HCT116 (cell line): Measurements from ENCODE around the gene MAPK8. TPM values are rescaled to one million over a fixed set of nuclear protein-coding genes. Genes with fewer than 3 reads are reported as not detected.

Experiments
- ATAC-seq: fragments of 200-7000 bp; cut with Tn5 transposase; 2 replicates; pipeline ENCODE4 v1.9.1; 2020; ENCODE audit warnings: mild to moderate bottlenecking, moderate library complexity
- BruUV-seq: library from RNA; stranded (reverse); fragments of 400-500 nt; replicated peaks from 2 replicates; lab custom pipeline; 2021; lab: Mats Ljungman, UMichigan
- CTCF ChIA-PET: fragments of 300-600 bp; sonication (Branson Sonifier 250); formaldehyde crosslinking; loops from one replicate; lab custom pipeline; 2021; ENCODE audit warnings: antibody characterized with exemption; lab: Charles Lee
- POLR2A ChIA-PET: fragments of 300-600, 350-600 bp; sonication (Branson Sonifier 250); formaldehyde crosslinking; loops from one replicate; lab custom pipeline; 2021; ENCODE audit warnings: antibody characterized with exemption; lab: Charles Lee
- RAD21 ChIA-PET, 2 experiments: fragments of 300-600 bp; sonication (Branson Sonifier 250); formaldehyde crosslinking; loops; one replicate each; lab custom pipeline; 2023; ENCODE audit warnings: low total read pairs in 2 of 2; ENCODE audit not compliant: uncharacterized antibody in 2 of 2, unreplicated experiment in 2 of 2, low non-redundant PET in 1 of 2; lab: Charles Lee
- DNase-seq: peaks from one replicate; pipeline ENCODE4 v3.0.0-alpha.2; 2010; ENCODE audit warnings: low read depth, low spot score
- H2AFZ ChIP-seq: fragments of 200-600 bp; shearing (Covaris generic), sonication (generic); 2 replicates; pipeline ENCODE4 v1.6.1; 2017; ENCODE audit warnings: low read depth, mixed run types, mixed read lengths, antibody characterized with exemption, low read length; ENCODE audit not compliant: poor library complexity, severe bottlenecking
- H3K27ac ChIP-seq: 2 replicates; pipeline ENCODE4 v1.5.1; 2012; ENCODE audit warnings: low read depth, low read length
- H3K27me3 ChIP-seq: fragments of 200-600 bp; sonication (generic); 2 replicates; pipeline ENCODE4 v1.6.1; 2016; ENCODE audit warnings: mixed run types, low read length, mixed read lengths; ENCODE audit not compliant: insufficient read depth
- H3K36me3 ChIP-seq, 2 experiments: fragments of 200-500 bp in 1 of 2; fragments of 200-600 bp in 1 of 2; sonication (Bioruptor generic) in 1 of 2; sonication (generic) in 1 of 2; 2 replicates each; pipeline versions ENCODE4 v1.5.1 to v1.6.1; 2014 to 2016; ENCODE audit warnings: low read length in 2 of 2, inconsistent platforms in 1 of 2, mixed read lengths in 1 of 2, mixed run types in 1 of 2; ENCODE audit not compliant: insufficient read depth in 2 of 2, control insufficient read depth in 1 of 2
- H3K4me1 ChIP-seq, 2 experiments: fragments of 200-600 bp in 1 of 2; sonication (generic) in 1 of 2; 2 replicates each; pipeline versions ENCODE4 v1.5.1 to v1.6.1; 2012 to 2017; ENCODE audit warnings: low read length in 2 of 2, inconsistent platforms in 1 of 2, mild to moderate bottlenecking in 1 of 2, mixed read lengths in 1 of 2, mixed run types in 1 of 2, moderate library complexity in 1 of 2; ENCODE audit not compliant: insufficient read depth in 2 of 2, control insufficient read depth in 1 of 2
- H3K4me2 ChIP-seq: fragments of 200-600 bp; sonication (generic); 2 replicates; pipeline ENCODE4 v1.6.1; 2017; ENCODE audit warnings: mixed run types, low read length, mixed read lengths
- H3K4me3 ChIP-seq, 2 experiments: fragments of 200-600 bp in 1 of 2; sonication (generic) in 1 of 2; replicated peaks in 1 of 2; 2 replicates each; pipeline ENCODE4 v1.5.1; 2011 to 2016; ENCODE audit warnings: low read length in 2 of 2, control low read depth in 1 of 2, low read depth in 1 of 2, mild to moderate bottlenecking in 1 of 2, mixed read lengths in 1 of 2, mixed run types in 1 of 2
- H3K79me2 ChIP-seq: fragments of 200-600 bp; sonication (generic); 2 replicates; pipeline ENCODE4 v1.6.1; 2017; ENCODE audit warnings: mild to moderate bottlenecking, mixed run types, low read length, moderate library complexity, mixed read lengths; ENCODE audit not compliant: insufficient read depth
- H3K9ac ChIP-seq: fragments of 200-600 bp; sonication (generic); 2 replicates; pipeline ENCODE4 v1.6.1; 2016; ENCODE audit warnings: low read length, mixed read lengths
- H3K9me2 ChIP-seq: fragments of 200-600 bp; sonication (generic), shearing (Covaris generic); 2 replicates; pipeline ENCODE4 v1.6.1; 2017; ENCODE audit warnings: mixed run types, mild to moderate bottlenecking, moderate library complexity; ENCODE audit not compliant: insufficient read depth
- H3K9me3 ChIP-seq, 2 experiments: fragments of 200-500 bp in 1 of 2; fragments of 200-600 bp in 1 of 2; sonication (Bioruptor generic) in 1 of 2; sonication (generic) in 1 of 2; 2 replicates each; pipeline ENCODE4 v1.6.1; 2014 to 2017; ENCODE audit warnings: low read length in 2 of 2, mixed read lengths in 2 of 2, inconsistent platforms in 1 of 2, low read depth in 1 of 2, mild to moderate bottlenecking in 1 of 2, mixed run types in 1 of 2, moderate library complexity in 1 of 2; ENCODE audit not compliant: control insufficient read depth in 1 of 2, insufficient read depth in 1 of 2
- H4K20me1 ChIP-seq: fragments of 200-600 bp; sonication (generic), shearing (Covaris generic); 2 replicates; pipeline ENCODE4 v1.6.1; 2017; ENCODE audit warnings: mixed run types, mild to moderate bottlenecking, moderate library complexity; ENCODE audit not compliant: insufficient read depth
- CEBPB ChIP-seq: IDR thresholded peaks from 2 replicates; pipeline ENCODE4 v1.6.1; 2012; ENCODE audit warnings: low read depth
- ELF1 ChIP-seq: IDR thresholded peaks from 2 replicates; pipeline ENCODE4 v1.6.1; 2012; ENCODE audit warnings: low read depth, borderline replicate concordance
- EZH2 ChIP-seq: fragments of 200-600 bp; sonication (generic); IDR thresholded peaks from 2 replicates; pipeline ENCODE4 v1.6.1; 2017; ENCODE audit warnings: antibody characterized with exemption, mixed run types
- EZH2phosphoT487 ChIP-seq: fragments of 200-600 bp; IDR thresholded peaks from 2 replicates; pipeline ENCODE4 v1.6.1; 2018; ENCODE audit warnings: antibody characterized with exemption, borderline replicate concordance
- JUND ChIP-seq: IDR thresholded peaks from 2 replicates; pipeline ENCODE4 v1.6.1; 2012
- POLR2A ChIP-seq: IDR thresholded peaks from 2 replicates; pipeline ENCODE4 v1.7.0; 2011; ENCODE audit warnings: borderline replicate concordance; ENCODE audit not compliant: insufficient read depth, insufficient read length; ENCODE audit errors: extremely low read depth
- POLR2AphosphoS5 ChIP-seq: IDR thresholded peaks from 2 replicates; pipeline ENCODE4 v1.6.1; 2011; ENCODE audit warnings: mild to moderate bottlenecking, low read depth, low read length, moderate library complexity
- SIN3A ChIP-seq: IDR thresholded peaks from 2 replicates; pipeline ENCODE4 v1.6.1; 2012; ENCODE audit warnings: low read depth
- SP1 ChIP-seq: IDR thresholded peaks from 2 replicates; pipeline ENCODE4 v1.6.1; 2012; ENCODE audit warnings: low read depth
- SRF ChIP-seq: IDR thresholded peaks from 2 replicates; pipeline ENCODE4 v1.6.1; 2012; ENCODE audit warnings: low read depth
- TCF7L2 ChIP-seq: IDR thresholded peaks from 2 replicates; pipeline ENCODE4 v1.7.0; 2011; ENCODE audit warnings: borderline replicate concordance, inconsistent platforms; ENCODE audit not compliant: insufficient read depth, insufficient read length; ENCODE audit errors: extremely low read depth
- ZFX ChIP-seq: fragments of 450-650 bp; IDR thresholded peaks from 2 replicates; pipeline ENCODE4 v1.6.1; 2017
- ZNF274 ChIP-seq: fragments of 200-500 bp; sonication (Bioruptor generic); IDR thresholded peaks from 2 replicates; pipeline ENCODE4 v1.6.1; 2014; ENCODE audit warnings: mild to moderate bottlenecking, low read depth, low read length, inconsistent platforms
- intact Hi-C: fragments of 100-400 bp; cut with micrococcal nuclease; formaldehyde crosslinking; loops from 2 replicates; pipeline ENCODE4 v1.10.0; 2022
- total RNA-seq: library from RNA; stranded (reverse); gene quantifications from one replicate; pipeline ENCODE4 v1.2.1, GENCODE V29; 2021; ENCODE audit not compliant: unreplicated experiment
- TF ChIP-seq, protein P1 (sequence below): IDR thresholded peaks from 2 replicates; pipeline ENCODE4 v1.6.1; 2012; ENCODE audit warnings: low read depth
- TF ChIP-seq, protein P2 (sequence below): IDR thresholded peaks from 2 replicates; pipeline ENCODE4 v1.6.1; 2012
- TF ChIP-seq, protein P3 (sequence below): IDR thresholded peaks from 2 replicates; pipeline ENCODE4 v1.6.1; 2011; ENCODE audit warnings: mild to moderate bottlenecking, low read length, moderate library complexity; ENCODE audit not compliant: insufficient replicate concordance; ENCODE audit errors: extremely low read depth
- TF ChIP-seq, protein P4 (sequence below): IDR thresholded peaks from 2 replicates; pipeline ENCODE4 v1.6.1; 2012

The MAPK8 gene
- total RNA-seq, 1 experiment from 2014 or later, result 71.0 TPM

DNA sequence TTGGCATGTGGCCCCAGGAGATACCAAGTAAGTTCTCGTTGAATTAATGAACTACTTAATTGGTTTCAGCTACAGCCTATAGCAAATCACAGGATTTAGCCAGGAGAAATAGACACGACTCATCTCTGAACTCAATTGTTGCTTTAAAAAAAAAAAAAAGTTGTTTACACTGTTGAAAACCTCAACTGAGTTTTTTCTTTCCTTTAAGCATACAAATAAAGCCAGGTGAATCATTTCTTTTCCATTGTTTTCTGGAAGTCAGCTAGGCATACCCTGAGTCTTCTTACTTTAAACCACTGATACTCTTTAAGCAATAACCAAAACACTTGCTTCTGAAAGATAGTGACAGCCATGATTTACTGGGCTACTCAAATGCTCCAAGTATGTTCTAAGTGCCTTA, 32.7 kb upstream of the MAPK8 start:
- BruUV-seq, result no TSS peak
- TF ChIP-seq ZFX (no peak), JUND (no peak), TCF7L2 (no peak), POLR2A (no peak), SRF (no peak), EZH2phosphoT487 (no peak), ZNF274 (no peak), POLR2AphosphoS5 (no peak), SIN3A (no peak), SP1 (no peak), ELF1 (no peak), CEBPB (no peak), EZH2 (no peak)
- TF ChIP-seq, protein P1, sequence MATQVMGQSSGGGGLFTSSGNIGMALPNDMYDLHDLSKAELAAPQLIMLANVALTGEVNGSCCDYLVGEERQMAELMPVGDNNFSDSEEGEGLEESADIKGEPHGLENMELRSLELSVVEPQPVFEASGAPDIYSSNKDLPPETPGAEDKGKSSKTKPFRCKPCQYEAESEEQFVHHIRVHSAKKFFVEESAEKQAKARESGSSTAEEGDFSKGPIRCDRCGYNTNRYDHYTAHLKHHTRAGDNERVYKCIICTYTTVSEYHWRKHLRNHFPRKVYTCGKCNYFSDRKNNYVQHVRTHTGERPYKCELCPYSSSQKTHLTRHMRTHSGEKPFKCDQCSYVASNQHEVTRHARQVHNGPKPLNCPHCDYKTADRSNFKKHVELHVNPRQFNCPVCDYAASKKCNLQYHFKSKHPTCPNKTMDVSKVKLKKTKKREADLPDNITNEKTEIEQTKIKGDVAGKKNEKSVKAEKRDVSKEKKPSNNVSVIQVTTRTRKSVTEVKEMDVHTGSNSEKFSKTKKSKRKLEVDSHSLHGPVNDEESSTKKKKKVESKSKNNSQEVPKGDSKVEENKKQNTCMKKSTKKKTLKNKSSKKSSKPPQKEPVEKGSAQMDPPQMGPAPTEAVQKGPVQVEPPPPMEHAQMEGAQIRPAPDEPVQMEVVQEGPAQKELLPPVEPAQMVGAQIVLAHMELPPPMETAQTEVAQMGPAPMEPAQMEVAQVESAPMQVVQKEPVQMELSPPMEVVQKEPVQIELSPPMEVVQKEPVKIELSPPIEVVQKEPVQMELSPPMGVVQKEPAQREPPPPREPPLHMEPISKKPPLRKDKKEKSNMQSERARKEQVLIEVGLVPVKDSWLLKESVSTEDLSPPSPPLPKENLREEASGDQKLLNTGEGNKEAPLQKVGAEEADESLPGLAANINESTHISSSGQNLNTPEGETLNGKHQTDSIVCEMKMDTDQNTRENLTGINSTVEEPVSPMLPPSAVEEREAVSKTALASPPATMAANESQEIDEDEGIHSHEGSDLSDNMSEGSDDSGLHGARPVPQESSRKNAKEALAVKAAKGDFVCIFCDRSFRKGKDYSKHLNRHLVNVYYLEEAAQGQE, result no peak
- TF ChIP-seq, protein P2, sequence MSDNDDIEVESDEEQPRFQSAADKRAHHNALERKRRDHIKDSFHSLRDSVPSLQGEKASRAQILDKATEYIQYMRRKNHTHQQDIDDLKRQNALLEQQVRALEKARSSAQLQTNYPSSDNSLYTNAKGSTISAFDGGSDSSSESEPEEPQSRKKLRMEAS, result no peak
- TF ChIP-seq, protein P3, sequence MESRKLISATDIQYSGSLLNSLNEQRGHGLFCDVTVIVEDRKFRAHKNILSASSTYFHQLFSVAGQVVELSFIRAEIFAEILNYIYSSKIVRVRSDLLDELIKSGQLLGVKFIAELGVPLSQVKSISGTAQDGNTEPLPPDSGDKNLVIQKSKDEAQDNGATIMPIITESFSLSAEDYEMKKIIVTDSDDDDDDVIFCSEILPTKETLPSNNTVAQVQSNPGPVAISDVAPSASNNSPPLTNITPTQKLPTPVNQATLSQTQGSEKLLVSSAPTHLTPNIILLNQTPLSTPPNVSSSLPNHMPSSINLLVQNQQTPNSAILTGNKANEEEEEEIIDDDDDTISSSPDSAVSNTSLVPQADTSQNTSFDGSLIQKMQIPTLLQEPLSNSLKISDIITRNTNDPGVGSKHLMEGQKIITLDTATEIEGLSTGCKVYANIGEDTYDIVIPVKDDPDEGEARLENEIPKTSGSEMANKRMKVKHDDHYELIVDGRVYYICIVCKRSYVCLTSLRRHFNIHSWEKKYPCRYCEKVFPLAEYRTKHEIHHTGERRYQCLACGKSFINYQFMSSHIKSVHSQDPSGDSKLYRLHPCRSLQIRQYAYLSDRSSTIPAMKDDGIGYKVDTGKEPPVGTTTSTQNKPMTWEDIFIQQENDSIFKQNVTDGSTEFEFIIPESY, result no peak
- TF ChIP-seq, protein P4, sequence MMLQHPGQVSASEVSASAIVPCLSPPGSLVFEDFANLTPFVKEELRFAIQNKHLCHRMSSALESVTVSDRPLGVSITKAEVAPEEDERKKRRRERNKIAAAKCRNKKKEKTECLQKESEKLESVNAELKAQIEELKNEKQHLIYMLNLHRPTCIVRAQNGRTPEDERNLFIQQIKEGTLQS, result no peak
- no peak for ATAC-seq
- H3K9me3 ChIP-seq, result no peaks in the 10 kb centered on the region
- no peaks in the 10 kb centered on the region for H3K9me2 ChIP-seq
- DNase-seq, result no peak
- no peak overlapping the region for H3K4me2 ChIP-seq
- H3K4me1 ChIP-seq, result no peaks in the 10 kb centered on the region
- H3K79me2 ChIP-seq, result no peaks in the 10 kb centered on the region
- H3K36me3 ChIP-seq, result no peaks in the 10 kb centered on the region
- H2AFZ ChIP-seq, result no peak overlapping the region
- intact Hi-C loops, result no loop called here
- no peaks in the 10 kb centered on the region for H3K27me3 ChIP-seq
- H3K4me3 ChIP-seq, result no peak overlapping the region
- no peak overlapping the region for H3K9ac ChIP-seq
- H4K20me1 ChIP-seq, result no peaks in the 10 kb centered on the region
- POLR2A ChIA-PET, result no interaction called here
- CTCF ChIA-PET, result no interaction called here
- no peak overlapping the region for H3K27ac ChIP-seq
- RAD21 ChIA-PET, result no interaction called here
